Measurements from ENCODE around the gene CLEC20A.

DNA sequence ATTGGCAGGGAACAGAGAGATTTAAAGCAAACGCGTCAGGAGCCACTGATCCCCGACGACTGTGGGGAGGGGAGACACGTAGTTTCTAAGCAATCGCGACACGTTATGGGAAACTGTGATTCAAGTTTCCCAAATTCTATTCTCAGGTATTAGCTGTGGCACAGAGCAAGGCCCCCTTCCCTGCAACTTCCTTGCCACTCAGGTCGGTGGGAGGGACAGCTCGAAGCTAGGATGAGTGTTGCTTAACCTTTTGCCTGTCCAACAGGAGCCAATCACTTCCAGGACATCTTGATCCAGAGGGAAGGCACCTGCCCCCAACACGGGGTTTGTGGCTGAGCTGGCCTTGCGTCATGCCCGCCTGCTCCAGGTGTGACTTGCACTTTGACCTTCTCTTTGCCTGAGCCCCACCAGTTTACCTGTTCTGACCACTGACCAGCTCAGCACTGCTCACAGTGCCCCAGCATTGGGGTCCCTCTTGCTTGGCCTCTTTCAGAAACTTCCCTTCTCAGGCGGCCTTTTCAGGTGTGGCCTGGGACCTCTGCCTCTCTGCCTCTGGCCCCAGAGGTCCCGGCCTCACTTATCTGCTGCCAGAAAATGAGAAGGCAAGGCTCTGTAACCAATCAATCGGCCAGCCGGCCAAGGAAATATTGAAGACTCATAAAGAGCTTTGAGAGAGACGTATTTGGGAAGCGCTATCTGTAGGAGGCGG is 40.8 kb upstream of the CLEC20A start:
- TF ChIP-seq, protein P1, sequence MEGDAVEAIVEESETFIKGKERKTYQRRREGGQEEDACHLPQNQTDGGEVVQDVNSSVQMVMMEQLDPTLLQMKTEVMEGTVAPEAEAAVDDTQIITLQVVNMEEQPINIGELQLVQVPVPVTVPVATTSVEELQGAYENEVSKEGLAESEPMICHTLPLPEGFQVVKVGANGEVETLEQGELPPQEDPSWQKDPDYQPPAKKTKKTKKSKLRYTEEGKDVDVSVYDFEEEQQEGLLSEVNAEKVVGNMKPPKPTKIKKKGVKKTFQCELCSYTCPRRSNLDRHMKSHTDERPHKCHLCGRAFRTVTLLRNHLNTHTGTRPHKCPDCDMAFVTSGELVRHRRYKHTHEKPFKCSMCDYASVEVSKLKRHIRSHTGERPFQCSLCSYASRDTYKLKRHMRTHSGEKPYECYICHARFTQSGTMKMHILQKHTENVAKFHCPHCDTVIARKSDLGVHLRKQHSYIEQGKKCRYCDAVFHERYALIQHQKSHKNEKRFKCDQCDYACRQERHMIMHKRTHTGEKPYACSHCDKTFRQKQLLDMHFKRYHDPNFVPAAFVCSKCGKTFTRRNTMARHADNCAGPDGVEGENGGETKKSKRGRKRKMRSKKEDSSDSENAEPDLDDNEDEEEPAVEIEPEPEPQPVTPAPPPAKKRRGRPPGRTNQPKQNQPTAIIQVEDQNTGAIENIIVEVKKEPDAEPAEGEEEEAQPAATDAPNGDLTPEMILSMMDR (conservative IDR thresholded peaks at IDR 0.05): no peak
- no peak for TF ChIP-seq EZH2 (IDR thresholded peaks at IDR 0.05; ENCODE audit: low read depth)
